CD4-positive, alpha-beta T cell treated with Interferon gamma for 1 hour (primary cell): ENCODE results near the gene COL12A1.

Experiments
- DNase-seq: peaks from one replicate; pipeline ENCODE4 v3.0.0-alpha.2; 2020

The COL12A1 gene

DNA sequence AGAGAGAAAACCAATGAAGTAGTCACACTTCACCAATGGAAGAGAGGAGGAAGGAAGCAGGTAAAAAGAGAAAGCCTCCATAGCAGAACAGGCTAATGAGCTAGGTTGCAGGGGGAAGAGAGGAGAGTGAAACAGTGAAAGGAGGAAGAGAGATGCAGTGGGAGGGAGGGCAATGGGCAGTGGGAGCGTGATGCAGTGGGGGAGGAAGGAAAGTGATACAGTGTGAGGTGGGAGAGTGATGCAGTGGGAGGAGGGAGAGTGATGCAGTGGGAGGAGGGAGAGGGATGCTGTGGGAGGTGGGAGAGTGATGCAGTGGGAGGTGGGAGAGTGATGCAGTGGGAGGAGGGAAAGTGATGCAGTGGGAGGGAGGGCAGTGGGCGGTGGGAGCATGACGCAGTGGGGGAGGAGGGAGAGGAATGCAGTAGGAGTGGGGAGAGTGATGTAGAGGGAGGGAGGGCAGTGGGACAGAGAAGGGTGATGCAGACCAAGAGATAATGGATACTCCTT, 29.7 kb downstream of the COL12A1 start:
- DNase-seq: no peak

DNA sequence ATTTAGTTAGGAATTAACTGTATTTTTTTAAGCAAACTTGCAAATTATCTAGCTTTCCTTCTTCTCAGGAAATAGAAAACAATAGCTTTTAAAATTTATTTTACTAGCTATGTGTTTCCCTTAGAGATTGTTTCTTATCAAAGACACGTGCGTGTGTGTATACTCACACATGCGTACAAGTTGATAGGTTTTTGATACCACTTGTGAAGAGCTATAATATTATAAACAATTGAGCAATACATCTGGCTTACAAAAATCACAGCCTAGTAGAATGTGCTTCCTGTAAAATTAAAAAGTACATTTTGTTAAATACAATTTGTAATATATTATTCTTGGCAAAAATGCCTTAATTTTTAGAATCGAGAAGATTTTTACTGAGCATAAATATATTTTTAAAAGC, 33.9 kb downstream of the COL12A1 start:
- DNase-seq: no peak

DNA sequence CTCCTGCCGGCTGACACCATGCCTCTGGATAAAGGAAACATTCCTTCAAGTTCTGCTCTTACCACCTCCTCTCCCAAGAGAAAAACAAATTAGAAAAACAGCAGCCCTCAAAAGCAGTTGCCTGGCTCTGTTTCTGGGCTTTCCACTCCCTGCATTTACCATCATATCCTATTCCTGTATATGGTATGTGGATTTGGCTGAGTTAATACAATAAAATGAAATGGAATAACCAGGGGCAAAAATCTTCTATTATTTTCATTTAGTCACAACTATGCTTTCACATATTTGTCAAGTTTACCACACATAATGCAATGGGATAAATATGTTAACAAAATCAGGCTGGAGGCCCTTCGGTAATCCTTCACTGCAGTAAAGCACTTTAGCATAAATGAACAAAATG, 34.3 kb downstream of the COL12A1 start:
- no peak for DNase-seq

DNA sequence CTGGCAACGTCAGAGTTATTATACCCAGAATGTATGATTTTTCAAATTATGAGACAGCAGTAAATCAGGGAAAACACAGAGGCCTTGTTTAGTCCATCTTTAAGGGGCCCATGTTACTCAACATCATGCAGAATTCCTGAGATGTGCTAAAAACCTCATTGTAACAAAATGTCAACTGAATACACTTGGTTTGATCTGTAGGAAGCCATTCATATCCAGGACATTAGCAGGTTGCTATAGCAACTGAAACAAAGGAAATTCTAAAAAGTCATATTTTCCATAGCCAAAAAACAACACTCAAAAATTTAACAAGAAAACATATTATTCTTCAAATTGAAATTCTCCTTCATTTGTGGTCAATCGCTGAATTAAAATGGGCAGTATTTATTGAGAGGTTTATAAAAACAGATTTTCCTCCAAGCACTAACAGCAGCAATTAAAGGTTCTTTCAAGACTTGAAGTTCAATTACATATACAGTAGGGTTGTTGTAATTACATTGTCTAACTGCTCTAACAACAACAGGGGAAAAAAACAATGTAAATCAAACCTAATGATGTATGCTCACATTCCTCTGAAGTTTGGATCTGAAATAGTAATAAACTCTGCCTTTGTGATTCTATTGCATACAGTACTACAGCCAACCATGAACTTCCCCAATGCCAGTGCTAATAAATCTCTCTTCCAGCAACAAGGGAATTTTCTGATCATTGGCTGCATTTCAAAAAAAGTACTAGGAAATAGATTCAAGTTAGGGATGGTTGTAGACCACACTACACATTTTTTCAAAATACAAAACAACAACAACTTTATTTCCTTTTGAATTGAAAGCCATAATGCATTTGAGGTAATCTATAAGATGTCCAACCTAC, 34.9 kb downstream of the COL12A1 start:
- no peak for DNase-seq

GRCh38 chr6:75169689-75170586, 35.9 kb downstream of the COL12A1 start:
- DNase-seq: no peak

- DNase-seq: no peak
Measured at GRCh38 chr6:75167851-75168250, 38.0 kb downstream of the COL12A1 start.

DNA sequence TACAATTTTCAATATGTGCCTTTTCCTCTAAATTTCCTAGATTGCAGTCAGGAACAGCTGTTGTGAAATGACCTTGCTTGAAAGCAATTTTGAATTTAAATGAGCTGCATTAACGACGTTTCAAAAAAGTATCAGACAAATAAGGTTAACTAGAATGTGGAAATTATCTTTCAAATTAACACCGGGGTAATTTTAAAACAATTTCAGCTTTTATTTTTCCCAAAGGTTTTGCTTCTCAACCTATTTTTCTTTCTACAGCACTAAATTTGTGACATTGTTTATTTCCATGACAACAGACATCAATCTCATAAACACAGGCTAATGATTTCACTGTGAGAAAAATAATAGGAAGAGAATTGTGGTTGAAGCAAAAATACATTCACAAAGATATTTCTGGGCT, 38.5 kb downstream of the COL12A1 start:
- no peak for DNase-seq

GRCh38 chr6:75166773-75167172, 39.1 kb downstream of the COL12A1 start:
- no peak for DNase-seq

DNA sequence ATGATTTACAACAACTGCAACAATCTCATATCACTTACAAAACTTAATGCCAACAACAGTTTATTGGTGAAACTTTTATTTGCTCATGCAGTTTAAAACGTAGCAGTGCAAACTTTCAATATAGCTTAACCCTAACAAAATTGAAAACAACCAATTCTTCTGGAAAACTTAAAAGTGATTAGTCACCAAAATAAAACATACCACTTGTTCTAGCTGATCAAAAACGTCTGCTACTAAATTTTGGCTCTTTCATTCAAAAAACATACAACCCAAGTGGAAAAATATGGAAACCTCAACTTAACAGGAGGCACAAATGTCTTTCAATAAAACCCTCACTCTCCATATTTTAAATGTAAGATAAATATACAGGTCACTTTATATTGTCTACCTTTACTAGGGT, 39.6 kb downstream of the COL12A1 start:
- DNase-seq: no peak

DNA sequence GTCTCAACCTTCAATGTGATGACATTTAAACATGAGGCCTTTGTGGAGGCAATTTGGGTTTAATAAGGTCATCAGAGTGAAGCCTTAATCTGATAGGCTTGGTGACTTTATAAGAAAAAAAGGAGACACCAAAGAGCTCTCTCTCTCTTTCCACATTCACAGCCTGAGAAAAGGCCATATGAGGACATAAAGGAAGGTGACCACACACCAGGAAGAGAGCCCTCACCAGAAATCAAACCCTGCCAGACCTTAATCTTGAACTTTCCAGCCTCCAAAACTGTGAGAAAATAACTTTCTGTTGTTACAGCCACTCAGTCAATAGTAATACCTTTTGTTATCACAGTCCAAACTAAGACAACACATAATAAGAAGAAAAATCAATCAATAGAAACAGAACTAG, 47.7 kb downstream of the COL12A1 start:
- no peak for DNase-seq

GRCh38 chr6:75157336-75157735, 48.5 kb downstream of the COL12A1 start:
- DNase-seq: no peak

- DNase-seq: no peak
Measured at GRCh38 chr6:75156186-75156878, 49.5 kb downstream of the COL12A1 start.

GRCh38 chr6:75155631-75156030, 50.2 kb downstream of the COL12A1 start:
- no peak for DNase-seq

DNA sequence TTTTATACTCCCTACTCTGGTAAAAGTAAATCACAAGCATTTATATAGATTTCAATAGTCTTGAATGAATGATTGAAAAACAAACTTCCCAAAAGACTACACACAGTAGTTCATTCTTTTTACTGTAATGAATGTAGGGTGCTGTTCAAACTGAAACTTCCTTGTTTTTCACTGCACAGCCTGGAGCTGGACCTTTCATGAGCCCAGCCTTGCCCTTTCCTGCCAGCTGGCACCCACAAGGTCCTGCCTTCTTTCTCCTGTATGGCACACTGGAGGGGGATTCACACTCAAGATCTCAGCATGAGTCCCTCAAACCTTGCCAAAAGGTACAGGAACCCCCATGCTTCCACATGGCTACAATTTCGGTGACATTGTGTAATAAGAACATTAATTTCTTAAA, 50.9 kb downstream of the COL12A1 start:
- DNase-seq: no peak

DNA sequence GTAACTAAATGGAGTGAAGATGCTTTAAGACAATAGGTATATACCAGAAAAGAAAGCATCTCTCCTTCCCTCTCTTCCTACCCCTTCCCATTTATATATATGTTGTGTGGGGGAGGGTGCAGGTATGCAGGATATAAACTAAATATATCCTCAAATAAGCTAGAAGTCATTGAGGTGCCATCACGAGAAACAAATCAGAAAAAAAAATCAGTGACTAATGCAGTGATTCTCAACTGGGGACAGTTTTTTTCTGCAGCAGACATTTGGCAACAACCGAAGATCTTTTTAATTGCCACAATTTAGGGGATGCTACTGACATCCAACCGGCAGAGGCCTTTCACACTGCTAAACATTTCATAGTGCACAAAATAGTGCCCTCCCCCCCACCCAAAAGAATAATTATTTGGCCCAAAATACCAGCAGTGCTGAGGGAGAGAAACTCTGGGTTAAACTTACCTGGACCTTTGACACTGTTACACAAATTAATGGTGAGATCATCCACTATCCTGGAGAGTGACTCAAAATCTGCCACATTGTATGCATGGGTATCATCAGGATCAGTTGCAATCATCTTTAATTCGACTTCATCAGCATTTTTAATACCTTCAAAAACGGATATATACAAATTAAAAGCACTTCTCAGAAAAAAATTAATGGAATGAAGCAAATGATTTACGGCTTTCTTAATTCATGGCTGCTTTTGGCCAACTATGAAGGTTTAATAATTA, 55.0 kb downstream of the COL12A1 start:
- DNase-seq: no peak

GRCh38 chr6:75149696-75150095, 56.2 kb downstream of the COL12A1 start:
- no peak for DNase-seq

DNA sequence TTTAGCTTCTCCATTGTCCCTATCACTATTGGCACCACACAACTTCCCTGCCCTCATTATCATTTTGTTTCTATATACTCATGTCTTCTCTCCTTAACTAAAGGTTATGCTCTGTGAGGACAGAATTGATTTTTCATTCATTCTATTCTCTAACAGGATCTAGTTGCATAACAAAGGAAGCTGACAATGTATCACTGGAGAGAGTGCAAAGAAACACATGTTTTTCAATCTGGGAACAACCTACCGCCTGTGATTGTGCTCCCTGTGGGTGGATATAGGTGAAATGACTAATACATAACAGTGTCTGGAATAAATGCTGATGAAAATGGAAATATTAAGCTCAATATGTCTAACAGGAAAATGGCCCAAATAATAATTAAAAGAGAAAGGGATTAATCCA, 56.6 kb downstream of the COL12A1 start:
- DNase-seq: no peak

- DNase-seq: no peak
Measured at GRCh38 chr6:75147512-75147911, 58.3 kb downstream of the COL12A1 start.

GRCh38 chr6:75145976-75146375, 59.9 kb downstream of the COL12A1 start:
- no peak for DNase-seq

- no peak for DNase-seq
Measured at GRCh38 chr6:75145211-75145610, 60.6 kb downstream of the COL12A1 start.

- DNase-seq: no peak
Measured at GRCh38 chr6:75144386-75144785, 61.5 kb downstream of the COL12A1 start.

- no peak for DNase-seq
Measured at GRCh38 chr6:75143191-75143590, 62.7 kb downstream of the COL12A1 start.
